Measurements from ENCODE around the gene DNAH14. TPM values are rescaled to one million over a fixed set of nuclear protein-coding genes. Genes with fewer than 3 reads are reported as not detected.
"Not testable (repeated sequence)": the region's sequence is repeated elsewhere in the genome, so short reads cannot be mapped to it uniquely, and the experiment has no call there.

DNAH14 gene
- total RNA-seq, 1 donor from 2014 or later = 21.6 TPM

DNA sequence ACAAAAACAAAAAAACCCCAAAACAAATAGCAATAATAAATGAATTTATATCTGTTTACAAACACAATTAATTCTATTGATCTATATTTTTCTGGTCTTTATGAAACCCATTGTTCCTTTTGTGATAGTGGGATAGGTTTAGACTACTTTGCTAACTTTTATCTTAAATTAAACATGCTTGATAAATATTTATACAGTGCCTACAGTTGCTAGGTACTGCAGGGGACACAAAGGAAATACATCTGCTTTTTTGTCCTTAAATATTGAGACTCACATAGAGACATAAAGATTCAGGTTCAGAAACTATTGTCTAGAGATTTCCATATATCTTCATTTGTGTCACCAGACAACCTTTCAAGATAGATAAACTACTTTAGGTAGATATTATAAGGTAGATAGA is 8.5 kb upstream of the DNAH14 start:
- Mint-ChIP-seq H3K4me3 (ENCODE audit: unreplicated experiment) (no peak overlapping the region), H3K4me1 (ENCODE audit: unreplicated experiment) (no peaks in the 10 kb centered on the region), H3K27ac (ENCODE audit: unreplicated experiment) (no peak overlapping the region), H3K27me3 (ENCODE audit: unreplicated experiment) (peaks cover 1% of the 10 kb centered on the region), H3K9me3 (ENCODE audit: unreplicated experiment) (no peaks in the 10 kb centered on the region), H3K36me3 (ENCODE audit: low read depth, unreplicated experiment) (no peaks in the 10 kb centered on the region)
- DNase-seq (ENCODE audit: low spot score) = no peak
- TF ChIP-seq, protein P1, sequence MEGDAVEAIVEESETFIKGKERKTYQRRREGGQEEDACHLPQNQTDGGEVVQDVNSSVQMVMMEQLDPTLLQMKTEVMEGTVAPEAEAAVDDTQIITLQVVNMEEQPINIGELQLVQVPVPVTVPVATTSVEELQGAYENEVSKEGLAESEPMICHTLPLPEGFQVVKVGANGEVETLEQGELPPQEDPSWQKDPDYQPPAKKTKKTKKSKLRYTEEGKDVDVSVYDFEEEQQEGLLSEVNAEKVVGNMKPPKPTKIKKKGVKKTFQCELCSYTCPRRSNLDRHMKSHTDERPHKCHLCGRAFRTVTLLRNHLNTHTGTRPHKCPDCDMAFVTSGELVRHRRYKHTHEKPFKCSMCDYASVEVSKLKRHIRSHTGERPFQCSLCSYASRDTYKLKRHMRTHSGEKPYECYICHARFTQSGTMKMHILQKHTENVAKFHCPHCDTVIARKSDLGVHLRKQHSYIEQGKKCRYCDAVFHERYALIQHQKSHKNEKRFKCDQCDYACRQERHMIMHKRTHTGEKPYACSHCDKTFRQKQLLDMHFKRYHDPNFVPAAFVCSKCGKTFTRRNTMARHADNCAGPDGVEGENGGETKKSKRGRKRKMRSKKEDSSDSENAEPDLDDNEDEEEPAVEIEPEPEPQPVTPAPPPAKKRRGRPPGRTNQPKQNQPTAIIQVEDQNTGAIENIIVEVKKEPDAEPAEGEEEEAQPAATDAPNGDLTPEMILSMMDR (IDR thresholded peaks at IDR 0.05; ENCODE audit: unreplicated experiment) = no peak

DNA sequence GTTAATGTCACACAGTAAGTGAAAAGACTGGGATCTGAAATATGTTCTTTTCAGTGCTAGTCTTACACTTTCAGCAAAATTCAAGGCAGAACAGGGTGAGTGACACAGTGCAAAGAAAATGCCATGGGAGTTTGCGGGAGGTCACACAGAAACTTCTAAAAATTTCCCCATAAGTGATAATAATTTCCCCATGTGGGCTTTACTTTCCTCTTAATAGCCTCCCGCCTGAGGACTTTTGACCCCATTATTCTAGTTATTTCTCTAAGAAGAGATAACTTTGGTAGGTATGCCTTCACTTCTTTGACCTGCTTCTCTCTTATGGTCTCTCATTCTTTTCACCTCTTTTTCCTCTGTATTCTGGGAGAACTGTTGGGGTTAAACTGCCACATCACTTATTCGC is 8.1 kb upstream of the DNAH14 start:
- Mint-ChIP-seq H3K9me3 (ENCODE audit: unreplicated experiment) (no peaks in the 10 kb centered on the region), H3K27ac (ENCODE audit: unreplicated experiment) (no peak overlapping the region), H3K4me1 (ENCODE audit: unreplicated experiment) (no peaks in the 10 kb centered on the region), H3K27me3 (ENCODE audit: unreplicated experiment) (peaks cover 1% of the 10 kb centered on the region), H3K36me3 (ENCODE audit: low read depth, unreplicated experiment) (no peaks in the 10 kb centered on the region), H3K4me3 (ENCODE audit: unreplicated experiment) (no peak overlapping the region)
- DNase-seq (ENCODE audit: low spot score) = no peak
- TF ChIP-seq, protein P1 (IDR thresholded peaks at IDR 0.05; ENCODE audit: unreplicated experiment) = no peak

DNA sequence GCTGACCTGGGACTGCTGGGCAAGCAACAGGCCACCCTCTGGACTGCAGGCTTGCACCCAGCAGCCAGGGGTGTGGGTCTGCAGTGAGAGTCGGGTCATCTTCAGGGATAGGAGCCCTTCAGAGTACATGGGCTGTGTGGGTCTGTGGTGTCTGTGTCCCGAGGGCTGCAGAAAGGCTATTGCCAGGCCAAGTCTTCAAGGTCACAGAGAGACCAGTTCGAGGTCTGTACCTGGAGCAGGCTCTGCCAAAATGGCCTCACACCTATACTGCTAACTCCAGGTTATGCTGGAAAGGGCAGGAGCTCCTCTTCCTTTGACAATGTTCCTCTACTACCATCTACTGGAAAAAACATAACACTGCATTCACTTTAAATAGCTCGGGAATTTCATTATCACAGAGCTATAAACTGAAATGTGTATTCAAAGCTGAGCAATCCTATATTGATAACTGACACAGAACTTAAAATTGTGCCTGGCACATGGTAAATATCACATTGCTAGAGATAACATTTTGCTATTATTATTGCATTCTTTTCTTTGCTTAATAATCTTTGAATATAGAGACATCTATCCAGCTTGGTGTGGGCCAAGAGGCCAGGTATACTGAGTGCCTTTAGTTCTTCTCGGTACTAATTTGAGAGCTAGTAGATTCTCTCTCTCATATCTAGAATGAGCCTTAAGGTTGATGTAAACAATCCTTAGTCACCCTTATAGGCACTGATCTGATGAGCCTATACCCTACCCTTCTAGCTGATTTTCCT is 6.9 kb upstream of the DNAH14 start:
- DNase-seq (ENCODE audit: low spot score) = peak; percentile 7
- TF ChIP-seq, protein P1 (IDR thresholded peaks at IDR 0.05; ENCODE audit: unreplicated experiment) = peak; percentile 60

DNA sequence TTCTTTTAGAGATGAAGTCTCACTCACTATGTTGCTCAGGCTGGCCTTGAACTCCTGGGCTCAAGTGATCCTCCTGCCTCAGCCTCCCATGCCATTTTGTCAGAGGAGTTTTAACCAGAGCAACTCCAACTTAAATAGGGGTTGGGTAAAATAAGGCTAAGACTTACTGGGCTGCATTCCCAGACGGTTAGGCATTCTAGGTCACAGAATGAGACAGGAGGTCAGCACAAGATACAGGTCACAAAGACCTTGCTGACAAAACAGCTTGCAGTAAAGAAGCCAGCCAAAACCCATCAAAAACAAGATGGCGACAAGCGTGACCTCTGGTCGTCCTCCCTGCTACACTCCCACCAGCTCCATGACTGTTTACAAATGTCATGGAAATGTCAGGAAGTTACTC is 5.7 kb upstream of the DNAH14 start:
- Mint-ChIP-seq H3K27ac (ENCODE audit: unreplicated experiment) (no peak overlapping the region), H3K4me3 (ENCODE audit: unreplicated experiment) (no peak overlapping the region), H3K36me3 (ENCODE audit: low read depth, unreplicated experiment) (no peaks in the 10 kb centered on the region), H3K9me3 (ENCODE audit: unreplicated experiment) (no peaks in the 10 kb centered on the region), H3K4me1 (ENCODE audit: unreplicated experiment) (no peaks in the 10 kb centered on the region), H3K27me3 (ENCODE audit: unreplicated experiment) (no peaks in the 10 kb centered on the region)
- TF ChIP-seq, protein P1 (IDR thresholded peaks at IDR 0.05; ENCODE audit: unreplicated experiment) = no peak
- DNase-seq (ENCODE audit: low spot score) = no peak

More for the DNA sequence above, 6.9 kb upstream of the DNAH14 start:
- Mint-ChIP-seq H3K36me3 (ENCODE audit: low read depth, unreplicated experiment) (no peaks in the 10 kb centered on the region), H3K27me3 (ENCODE audit: unreplicated experiment) (no peaks in the 10 kb centered on the region), H3K4me3 (ENCODE audit: unreplicated experiment) (no peak overlapping the region), H3K27ac (ENCODE audit: unreplicated experiment) (no peak overlapping the region), H3K4me1 (ENCODE audit: unreplicated experiment) (no peaks in the 10 kb centered on the region), H3K9me3 (ENCODE audit: unreplicated experiment) (no peaks in the 10 kb centered on the region)

DNA sequence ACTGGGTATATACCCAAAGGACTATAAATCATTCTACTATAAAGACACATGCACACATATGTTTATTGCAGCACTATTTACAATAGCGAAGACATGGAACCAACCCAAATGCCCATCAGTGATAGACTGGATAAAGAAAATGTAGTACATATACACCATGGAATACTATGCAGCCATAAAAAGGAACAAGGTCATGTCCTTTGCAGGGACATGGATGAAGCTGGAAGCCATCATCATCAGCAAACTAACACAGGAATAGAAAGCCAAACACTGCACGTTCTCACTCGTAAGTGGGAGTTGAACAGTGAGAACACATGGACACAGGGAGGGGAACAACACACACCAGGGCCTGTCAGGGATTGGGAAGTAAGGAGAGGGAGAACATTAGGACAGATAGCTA is 1.8 kb upstream of the DNAH14 start:
- not testable (repeated sequence) for H3K4me3 Mint-ChIP-seq (ENCODE audit: unreplicated experiment); H3K9me3 Mint-ChIP-seq (ENCODE audit: unreplicated experiment); H3K27ac Mint-ChIP-seq (ENCODE audit: unreplicated experiment)

More for the DNA sequence above, 1.8 kb upstream of the DNAH14 start:
- H3K4me1 Mint-ChIP-seq (ENCODE audit: unreplicated experiment); H3K36me3 Mint-ChIP-seq (ENCODE audit: low read depth, unreplicated experiment); DNase-seq (ENCODE audit: low spot score); H3K27me3 Mint-ChIP-seq (ENCODE audit: unreplicated experiment): not testable (repeated sequence)
